ENCODE measurements around the gene TRIP10.
A peak's percentile ranks its signal among the peaks of the same experiment; 100 is the strongest.
"Not testable (repeated sequence)": the region's sequence is repeated elsewhere in the genome, so short reads cannot be mapped to it uniquely, and the experiment has no call there.

Gene TRIP10

GRCh38 chr19:6771648-6772027 lies 32.2 kb downstream of the TRIP10 start:
- not testable (repeated sequence) for DNase-seq

GRCh38 chr19:6772028-6772865 lies 32.8 kb downstream of the TRIP10 start, which contains the start of gene VAV1:
TSS of gene VAV1 (plus strand) at chr19:6772708. CDS start at chr19:6772808, 100 bp downstream.
- no peak for DNase-seq

GRCh38 chr19:6772866-6773322 lies 33.4 kb downstream of the TRIP10 start:
- DNase-seq = no peak

- DNase-seq = no peak
These were observed 33.9 kb downstream of the TRIP10 start for GRCh38 chr19:6773323-6773931.

GRCh38 chr19:6774821-6775707 lies 35.6 kb downstream of the TRIP10 start:
- DNase-seq = no peak

GRCh38 chr19:6776045-6776444 lies 36.6 kb downstream of the TRIP10 start:
- DNase-seq = not testable (repeated sequence)

GRCh38 chr19:6776999-6777398 lies 37.5 kb downstream of the TRIP10 start:
- no peak for DNase-seq

- no peak for DNase-seq
These were observed 38.0 kb downstream of the TRIP10 start for GRCh38 chr19:6777434-6777833.

- no peak for DNase-seq
These were observed 38.9 kb downstream of the TRIP10 start for GRCh38 chr19:6778386-6778785.

GRCh38 chr19:6779206-6779605 lies 39.7 kb downstream of the TRIP10 start:
- DNase-seq = peak; percentile 66

GRCh38 chr19:6787393-6787792 lies 47.9 kb downstream of the TRIP10 start:
- DNase-seq = no peak

GRCh38 chr19:6788896-6789295 lies 49.4 kb downstream of the TRIP10 start:
- no peak for DNase-seq

GRCh38 chr19:6790194-6791128 lies 51.0 kb downstream of the TRIP10 start:
- no peak for DNase-seq

GRCh38 chr19:6791237-6791636 lies 51.8 kb downstream of the TRIP10 start:
- no peak for DNase-seq

- DNase-seq = no peak
These were observed 53.9 kb downstream of the TRIP10 start for GRCh38 chr19:6793411-6793810.

GRCh38 chr19:6793973-6794372 lies 54.5 kb downstream of the TRIP10 start:
- DNase-seq = no peak

- no peak for DNase-seq
These were observed 55.4 kb downstream of the TRIP10 start for GRCh38 chr19:6794686-6795431.

GRCh38 chr19:6796278-6796677 lies 56.8 kb downstream of the TRIP10 start:
- no peak for DNase-seq

- no peak for DNase-seq
These were observed 58.2 kb downstream of the TRIP10 start for GRCh38 chr19:6797646-6798045.

- not testable (repeated sequence) for DNase-seq
These were observed 60.8 kb downstream of the TRIP10 start for GRCh38 chr19:6800160-6800790.

- peak; percentile 98 for DNase-seq
These were observed 61.6 kb downstream of the TRIP10 start for GRCh38 chr19:6800991-6801484.
